Cardiac septum (tissue), 1 donor: Measurements from ENCODE around the gene ASB2. TPM values are rescaled to one million over a fixed set of nuclear protein-coding genes. Genes with fewer than 3 reads are reported as not detected.

ENCODE experiments used
- DNase-seq: peaks from one replicate; pipeline ENCODE4 v3.0.0-alpha.2; 2020; ENCODE audit warnings: low spot score
- intact Hi-C: fragments of 100-400 bp; cut with DNase I; formaldehyde crosslinking; loops from one replicate; pipeline ENCODE4 v1.14.0; 2022
- total RNA-seq: library from RNA; stranded (reverse); fragmentation: NEBNext Ultra II Directional; extraction: Animal tissue kit (Norgen Biotek cat#: 25700); gene quantifications from one replicate; pipeline ENCODE4 v1.2.1, GENCODE V29; 2021
- donor health status: DM: no; HTN: no; CAD: no.

Gene ASB2
- total RNA-seq, 1 donor from 2014 or later: 156 TPM

DNA sequence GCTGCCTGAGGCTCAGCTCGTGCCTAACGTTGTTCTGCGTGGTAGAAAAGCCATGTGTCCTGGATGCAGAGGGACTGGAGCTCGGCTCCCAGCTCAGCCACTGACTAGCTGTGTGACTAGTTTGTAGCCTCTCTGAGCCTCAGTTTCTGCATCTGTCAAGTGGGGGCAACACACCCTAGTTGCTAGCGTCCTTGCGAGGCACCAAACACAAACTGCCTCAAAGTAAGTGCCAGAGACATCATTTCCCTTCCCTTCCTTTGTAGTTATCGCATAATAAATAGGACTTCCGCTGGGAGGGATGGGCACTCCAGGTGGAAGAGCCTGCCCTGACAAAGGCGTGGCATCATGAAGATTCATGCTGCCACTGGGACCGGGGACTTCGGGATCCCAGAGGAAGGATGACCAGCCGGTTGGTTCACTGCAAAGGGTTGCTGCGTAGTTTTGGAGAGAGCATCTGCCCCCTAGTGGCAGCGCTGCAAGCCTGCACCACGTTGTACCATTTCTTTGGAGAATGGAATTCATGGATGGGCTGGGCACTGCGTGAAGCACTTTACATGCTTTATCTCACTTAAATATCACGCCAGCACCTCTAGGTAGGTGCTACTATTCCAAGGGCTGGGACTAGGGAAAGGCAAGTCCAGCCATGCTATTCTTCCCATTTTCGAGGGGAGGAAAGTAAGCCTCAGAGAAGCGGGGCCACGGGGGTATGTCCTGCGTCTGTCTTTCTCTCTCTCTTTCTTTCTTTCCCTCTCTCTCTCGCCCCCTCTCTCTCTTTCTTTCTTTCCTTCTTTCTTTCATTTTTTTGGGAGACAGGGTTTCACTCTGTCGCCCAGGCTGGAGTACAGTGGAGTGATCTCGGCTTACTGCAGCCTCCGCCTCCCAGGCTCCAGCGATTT, 25.4 kb upstream of the ASB2 start:
- DNase-seq: no peak
- intact Hi-C loops: loop anchor here (1.0 kb wide), 1 partner anchor 62 kb away; no protein-coding TSS in a partner anchor

DNA sequence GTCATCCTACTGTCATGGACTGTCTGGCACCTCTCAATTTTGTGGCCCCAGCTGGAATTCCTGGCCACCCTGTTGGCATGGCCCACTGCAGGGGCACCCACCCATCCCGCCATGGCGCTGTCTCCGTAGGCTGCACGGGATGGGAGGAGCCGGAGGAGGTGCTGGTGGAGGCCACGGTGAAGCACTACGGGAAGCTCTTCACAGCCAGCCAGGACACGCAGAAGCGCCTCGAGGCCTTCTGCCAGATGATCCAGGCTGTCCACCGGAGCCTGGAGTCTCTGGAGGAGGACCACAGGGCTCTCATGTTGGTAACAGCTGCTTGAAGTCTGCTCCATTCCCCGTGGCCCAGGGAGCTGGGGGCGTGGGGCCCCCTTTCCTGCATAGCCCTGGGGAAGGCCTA, 24.6 kb upstream of the ASB2 start:
- DNase-seq: no peak
- intact Hi-C loops: no loop called here

DNA sequence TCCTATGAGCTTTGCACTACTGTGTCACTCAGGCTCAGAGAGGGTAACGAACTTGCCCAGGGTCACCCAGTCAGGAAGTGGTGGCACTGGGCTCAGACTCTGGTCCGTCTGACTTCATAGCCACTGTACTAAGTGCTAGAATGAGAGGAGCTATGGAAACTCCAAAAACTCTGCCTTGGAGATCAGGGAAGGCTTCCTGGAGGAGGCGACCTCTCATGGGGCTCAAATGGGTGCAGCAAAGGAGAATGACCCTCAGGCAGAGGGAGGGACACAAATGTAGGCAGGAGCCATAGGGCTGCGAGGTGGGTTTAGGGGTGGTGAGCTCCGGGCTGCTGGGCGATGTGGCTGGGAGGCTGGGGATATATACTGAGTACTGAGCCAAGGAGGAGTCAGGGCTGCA, 23.9 kb upstream of the ASB2 start:
- DNase-seq: no peak
- intact Hi-C loops: no loop called here

DNA sequence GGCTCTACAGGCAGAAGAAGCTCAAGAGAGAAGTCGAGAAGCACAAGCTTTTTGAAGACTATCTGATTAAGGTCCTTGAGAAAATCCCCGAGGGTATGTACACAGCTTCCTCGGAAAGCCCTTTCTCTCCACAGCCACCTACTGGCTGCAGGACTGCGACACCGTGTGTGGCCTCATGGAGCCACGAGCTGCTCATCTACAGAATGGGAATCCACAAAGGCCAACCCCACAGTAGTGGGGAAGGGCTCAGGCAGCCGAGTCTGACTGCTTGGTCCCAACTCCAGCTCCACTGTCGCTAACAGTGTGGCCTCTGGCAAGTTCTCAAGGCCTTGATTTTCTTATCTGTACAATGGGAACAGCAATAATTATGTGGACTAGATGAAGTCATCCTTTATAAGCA, 23.2 kb upstream of the ASB2 start:
- DNase-seq: no peak
- intact Hi-C loops: loop anchor here (5.0 kb wide), 1 partner anchor 42 kb away; no protein-coding TSS in a partner anchor

DNA sequence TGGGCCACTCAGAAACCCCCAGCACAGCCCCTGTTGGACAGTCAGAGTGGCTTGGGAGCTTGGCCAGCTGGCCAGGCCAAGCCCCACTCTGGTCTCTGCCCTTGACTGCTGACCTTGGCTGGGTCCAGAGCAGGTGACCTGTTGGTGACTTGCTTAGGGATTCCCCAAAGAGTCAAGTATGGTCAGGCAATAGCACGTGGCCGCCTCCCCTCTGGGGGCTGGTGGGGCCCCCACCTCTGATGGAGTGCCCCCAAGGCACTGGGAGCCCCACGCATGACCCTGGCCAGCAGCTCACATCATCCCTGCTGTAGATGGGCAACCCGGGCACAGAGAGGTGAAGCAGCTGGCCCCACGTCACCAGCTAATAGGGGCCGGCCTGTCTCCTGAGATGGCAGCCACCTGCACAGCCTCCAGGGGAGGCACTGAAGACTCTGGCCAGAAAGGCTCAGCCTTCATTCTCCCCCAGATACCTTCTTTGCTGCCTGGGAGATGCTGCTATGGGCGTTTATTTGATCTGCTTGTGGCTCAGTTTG, 22.6 kb upstream of the ASB2 start:
- intact Hi-C loops: loop anchor here (5.0 kb wide), 1 partner anchor 42 kb away; no protein-coding TSS in a partner anchor
- DNase-seq: no peak

DNA sequence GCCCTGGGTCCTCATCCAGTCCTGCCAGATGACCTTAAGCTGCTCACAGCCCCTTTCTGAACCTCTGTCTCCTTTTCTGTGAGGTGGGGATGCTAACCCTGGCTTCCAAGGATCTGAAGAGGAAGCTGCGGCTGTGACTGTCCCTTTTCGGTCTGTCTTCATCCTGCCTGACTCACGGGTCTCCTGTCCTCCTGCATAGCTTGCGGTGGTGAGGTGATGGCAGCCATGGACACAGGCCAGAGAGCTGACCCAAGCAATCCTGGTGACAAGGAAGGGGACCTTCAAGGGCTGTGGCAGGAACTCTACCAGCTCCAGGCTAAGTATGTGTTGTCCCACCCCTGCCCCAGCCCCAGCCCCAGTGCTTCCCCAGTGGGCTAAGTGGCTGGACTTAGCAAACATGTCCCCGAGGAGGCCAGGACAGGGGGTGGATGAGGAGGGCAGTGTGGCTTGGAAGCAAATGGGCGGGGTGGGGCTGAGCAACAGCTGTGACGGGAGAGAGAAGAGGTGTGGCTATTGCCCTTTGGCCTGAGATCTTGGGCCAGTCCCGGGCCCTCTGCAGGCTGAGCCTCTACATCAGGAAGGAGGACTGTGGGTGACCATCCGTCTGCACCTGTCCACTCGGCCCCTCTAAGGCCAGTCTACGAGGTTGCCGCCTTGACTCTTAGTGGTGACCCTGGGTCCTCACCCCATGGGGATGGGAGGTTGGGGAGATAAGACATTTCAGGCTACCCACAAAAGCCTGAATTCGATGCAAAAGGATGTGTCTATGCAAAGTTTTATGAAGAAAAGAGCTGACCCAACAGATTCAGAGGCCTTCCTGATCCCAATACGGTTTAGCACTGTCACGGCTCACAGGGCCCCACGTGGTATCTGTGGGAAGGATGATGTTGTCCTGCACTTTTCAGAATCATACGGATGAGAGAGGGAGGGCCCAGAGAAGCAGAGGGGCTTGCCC, 21.8 kb upstream of the ASB2 start:
- intact Hi-C loops: loop anchor here (5.0 kb wide), 1 partner anchor 41 kb away; no protein-coding TSS in a partner anchor
- no peak for DNase-seq

DNA sequence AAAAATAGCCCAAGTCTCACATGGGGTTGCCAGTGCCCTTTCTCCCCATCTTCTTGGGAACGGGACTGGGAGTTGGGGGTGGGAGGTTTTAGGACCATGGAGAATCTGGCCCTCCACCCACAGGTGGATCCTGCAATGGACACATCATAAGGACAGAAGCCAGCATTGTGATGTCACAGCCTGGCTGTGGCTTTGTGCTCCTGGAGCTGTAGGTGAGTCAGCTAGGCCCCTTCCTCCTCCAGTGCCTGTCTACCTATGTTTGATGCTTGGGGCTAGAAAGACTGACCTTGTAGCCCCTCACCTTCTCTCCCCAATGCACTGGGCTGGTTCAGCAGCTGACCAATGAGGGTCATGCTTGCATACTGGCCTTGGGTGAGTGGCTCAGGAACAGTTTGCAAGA, 20.7 kb upstream of the ASB2 start, which contains the start of gene CCDC197:
Gene CCDC197 (plus strand): TSS at position 220 of the 400 bp plus-strand sequence. CDS start 831 bp downstream, outside the sequence.
- intact Hi-C loops: loop anchor here (5.0 kb wide), 1 partner anchor 40 kb away; no protein-coding TSS in a partner anchor
- DNase-seq: no peak

DNA sequence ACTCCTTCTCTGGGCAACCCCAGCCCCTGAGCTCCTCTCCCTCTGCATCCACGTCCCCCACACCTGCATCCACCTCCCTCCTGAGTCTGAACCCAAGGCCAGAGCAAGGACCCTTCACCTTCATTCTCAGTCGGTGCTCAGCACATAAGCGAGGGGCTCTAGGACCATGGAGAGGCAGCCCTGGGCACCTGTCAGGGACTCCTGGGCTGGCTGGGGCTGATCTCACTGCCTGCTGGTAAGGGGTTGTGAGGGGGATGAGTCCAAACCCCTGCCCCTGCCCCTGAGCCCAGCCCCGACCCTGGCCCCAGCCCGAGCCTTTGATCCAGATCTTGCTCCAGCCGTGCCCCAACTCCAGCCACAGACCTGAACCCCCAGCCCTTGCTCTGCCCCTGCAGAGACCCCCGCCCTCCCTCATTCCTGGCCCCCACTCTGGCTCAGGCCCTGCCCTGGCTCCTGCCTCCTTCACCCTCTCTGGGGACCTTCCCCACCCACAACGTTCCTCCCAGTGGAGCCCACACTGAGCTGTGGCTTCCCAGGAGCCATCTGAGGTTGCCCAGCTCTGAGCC, 19.8 kb upstream of the ASB2 start:
- intact Hi-C loops: loop anchor here (5.0 kb wide), 1 partner anchor 39 kb away; no protein-coding TSS in a partner anchor

DNA sequence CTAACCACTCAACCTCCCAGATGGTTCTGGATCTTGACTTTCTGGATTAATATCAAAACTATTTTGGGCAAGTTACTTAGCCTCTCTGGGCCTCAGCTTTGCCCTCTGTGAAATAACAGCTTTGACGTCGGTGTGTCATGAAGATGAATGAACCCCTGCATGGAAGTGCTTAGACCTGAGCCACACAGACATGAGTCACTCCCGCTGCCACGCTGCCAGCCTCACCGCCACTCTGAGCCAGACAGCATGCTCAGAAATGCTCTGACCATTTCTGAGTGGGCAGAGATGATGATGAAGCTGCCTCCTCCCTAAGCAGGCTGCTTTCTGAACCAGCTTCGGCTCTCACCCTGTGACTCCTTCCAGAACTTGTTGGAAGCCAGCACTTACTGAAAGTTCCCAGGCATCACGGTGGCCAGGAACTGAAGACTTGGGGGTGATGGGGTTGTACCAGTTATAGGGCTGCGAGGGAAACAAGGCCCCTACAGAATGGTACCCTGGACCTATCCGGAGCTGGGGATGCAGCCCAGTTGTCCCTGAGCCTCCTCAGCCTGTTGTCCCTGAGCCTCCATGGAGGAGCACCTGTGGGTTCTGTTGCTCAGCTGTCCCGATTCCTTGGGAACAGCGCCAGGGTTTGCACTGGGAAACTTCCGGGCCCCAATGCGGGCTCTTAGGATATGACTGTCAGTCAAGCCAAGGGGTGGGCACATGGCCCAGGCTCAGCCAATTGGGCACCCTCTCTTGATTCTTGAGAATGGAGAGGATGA, 18.7 kb upstream of the ASB2 start:
- intact Hi-C loops: loop anchor here (5.0 kb wide), 1 partner anchor 38 kb away; no protein-coding TSS in a partner anchor
- no peak for DNase-seq

More for the DNA sequence above, 19.8 kb upstream of the ASB2 start:
- no peak for DNase-seq

DNA sequence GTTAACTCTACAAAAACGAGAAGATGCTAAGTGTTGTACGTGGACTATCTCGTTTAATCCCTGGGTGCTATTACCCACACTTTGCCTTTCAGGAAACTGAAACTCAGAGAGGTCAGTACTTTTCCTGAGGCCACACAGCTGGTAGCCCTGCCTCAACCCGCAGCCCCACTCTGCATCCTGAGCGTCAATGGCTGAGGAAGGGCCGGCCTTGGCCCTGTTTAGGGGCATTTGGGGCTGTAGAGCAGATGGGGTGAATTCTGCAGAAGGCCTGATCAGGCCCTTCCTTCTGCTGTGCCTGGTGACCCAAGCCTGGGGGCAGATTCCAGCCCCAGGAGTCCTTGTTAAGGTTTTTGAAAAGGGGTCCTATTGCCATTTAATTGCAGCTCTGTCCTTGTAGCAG, 17.0 kb upstream of the ASB2 start:
- intact Hi-C loops: no loop called here
- no peak for DNase-seq

DNA sequence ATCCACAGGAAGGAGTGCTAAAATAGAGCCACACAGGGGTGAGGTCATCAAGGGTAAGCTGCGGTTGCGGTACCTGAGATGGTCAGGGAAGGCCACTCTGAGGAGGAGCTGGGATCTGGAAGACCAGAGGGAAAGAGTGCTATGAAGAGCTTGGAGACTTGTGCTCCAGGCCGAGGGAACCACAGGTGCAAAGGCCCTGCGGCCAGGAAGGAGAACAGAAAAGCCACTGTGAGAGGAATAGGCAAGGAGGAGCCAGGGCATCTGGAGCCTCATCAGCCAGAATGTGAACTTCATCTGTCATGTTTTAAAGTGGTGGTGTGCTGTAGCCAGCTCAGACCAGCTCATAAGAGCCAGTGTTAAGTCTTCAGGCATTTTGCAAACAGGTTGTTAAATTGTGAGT, 15.3 kb upstream of the ASB2 start:
- intact Hi-C loops: no loop called here
- no peak for DNase-seq

DNA sequence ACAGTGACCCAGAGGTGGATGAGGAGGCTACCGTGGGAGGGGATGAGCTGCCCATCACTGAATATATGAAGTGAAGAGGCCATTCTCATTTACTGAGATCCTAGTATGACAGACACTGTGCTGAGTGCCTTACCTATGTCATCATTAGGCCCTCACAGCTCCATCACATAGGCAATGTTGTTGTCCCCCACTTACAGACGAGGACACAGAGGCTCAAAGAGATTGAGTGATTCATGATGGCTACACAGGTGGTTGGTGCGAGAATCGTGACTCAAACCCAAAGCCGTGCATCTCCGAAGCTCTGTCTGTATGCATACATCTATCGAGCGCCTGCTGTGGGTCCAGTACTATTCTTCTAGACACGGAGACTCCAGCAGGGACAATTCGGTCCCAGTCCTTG, 14.8 kb upstream of the ASB2 start:
- no peak for DNase-seq
- intact Hi-C loops: no loop called here

DNA sequence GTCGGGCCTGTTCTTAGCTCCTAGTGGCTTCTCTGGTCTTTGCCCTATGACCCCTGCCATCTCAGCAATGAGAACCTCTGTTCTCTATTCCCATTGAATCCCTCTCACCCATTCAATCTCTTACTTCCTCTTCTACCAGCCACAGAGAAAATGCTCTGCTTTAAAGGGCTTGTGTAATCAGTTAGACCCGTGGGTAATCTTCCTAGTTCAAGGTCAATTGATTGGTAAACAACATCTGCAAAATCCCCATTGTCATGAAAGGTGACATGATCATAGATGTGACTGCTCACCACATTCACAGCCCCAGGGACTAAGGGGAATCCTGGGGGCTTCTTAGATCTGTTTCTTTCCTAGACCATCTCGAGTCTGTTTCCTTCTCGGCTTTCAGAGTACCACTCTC, 13.6 kb upstream of the ASB2 start:
- intact Hi-C loops: no loop called here
- DNase-seq: no peak

DNA sequence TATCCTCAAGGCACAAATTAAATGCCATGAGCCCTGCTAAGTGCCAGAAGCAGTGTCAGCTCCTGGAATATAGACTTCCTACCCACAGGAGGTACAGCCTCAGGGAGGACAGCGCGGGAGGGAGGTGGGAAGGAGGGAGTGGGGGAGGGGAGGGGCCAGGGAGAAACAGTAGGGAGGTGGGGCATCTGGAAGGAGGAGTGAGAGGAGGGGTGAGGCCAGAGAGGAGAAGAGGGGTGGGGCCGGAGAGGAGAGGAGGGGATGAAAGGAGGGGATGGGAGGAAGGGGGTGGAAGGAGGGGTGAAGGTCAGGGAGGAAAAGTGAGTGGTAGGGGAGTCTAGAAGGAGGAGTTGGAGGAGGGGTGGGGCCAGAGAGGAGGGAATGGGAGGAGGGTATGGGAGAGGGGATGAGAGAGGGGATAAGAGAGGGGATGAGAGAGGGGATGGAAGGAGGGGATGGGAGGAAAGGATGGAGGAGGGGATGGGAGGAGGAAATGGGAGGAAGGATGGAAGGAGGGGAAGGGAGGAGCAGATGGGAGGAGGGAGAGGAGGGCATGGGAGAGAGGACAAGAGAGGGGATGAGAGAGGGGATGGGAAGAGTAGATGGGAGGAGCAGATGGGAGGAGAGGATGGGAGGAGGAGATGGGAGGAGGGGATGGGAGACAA, 11.6 kb upstream of the ASB2 start:
- no peak for DNase-seq
- intact Hi-C loops: no loop called here

DNA sequence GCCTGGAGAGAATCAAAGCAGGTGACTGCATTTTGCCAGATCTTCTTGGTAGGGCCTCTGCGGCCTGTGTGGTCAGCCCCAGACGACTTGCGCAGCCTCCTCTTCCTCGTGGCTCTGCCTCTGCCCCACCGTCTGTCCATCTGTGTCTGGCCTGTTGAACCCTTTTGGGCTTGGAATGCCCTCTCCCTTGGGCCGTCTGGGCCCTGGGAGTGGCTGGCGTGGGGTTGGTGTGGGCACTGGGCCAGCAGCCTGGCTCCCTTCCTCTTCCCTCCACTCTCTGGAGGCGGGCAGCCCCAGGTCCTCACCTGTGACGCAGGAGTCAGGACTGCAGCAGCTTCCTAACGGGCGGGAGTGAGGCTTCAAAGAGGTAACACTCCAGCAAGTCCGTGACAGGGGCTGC, 11.0 kb upstream of the ASB2 start:
- intact Hi-C loops: no loop called here
- DNase-seq: no peak

DNA sequence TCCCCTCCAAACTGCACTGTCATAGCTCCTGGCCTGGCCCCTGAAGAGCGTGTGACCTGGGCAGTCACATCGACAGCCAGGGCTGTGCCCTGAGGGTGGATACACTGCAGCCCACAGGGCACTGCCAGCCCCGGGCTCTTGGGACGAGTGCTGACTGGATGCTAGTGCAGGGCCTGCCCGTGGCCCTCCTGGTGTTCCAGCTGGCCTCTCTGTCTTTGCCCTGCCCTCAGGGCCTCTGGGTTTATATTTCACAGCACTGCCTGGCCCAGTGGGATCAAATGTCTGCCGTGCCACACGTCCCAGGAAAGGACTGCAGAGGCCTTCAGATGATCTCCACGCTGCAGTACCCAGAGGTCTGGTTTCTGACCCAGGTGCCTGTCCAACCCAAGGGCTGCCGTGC, 10.6 kb upstream of the ASB2 start:
- no peak for DNase-seq
- intact Hi-C loops: no loop called here

DNA sequence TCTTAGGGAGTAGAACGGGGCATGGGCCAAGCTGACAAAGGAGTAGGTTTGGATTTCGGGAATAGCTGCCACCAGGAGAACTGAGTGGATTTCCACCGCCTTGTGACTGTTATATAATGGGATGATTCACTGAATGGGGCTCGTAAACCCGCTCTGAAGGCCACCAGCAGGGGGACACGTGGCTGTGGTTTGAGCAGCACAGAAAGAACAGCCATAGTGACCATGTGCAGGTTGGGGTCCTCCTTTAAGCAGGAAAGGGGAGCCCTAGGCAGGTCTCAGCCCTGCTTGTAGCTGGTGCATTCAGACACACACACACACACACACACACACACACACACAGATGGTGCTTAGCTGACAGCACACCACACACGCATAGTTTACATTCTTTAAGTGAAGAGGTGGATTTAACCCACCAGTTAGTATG, 8.6 kb upstream of the ASB2 start:
- intact Hi-C loops: no loop called here
- no peak for DNase-seq

DNA sequence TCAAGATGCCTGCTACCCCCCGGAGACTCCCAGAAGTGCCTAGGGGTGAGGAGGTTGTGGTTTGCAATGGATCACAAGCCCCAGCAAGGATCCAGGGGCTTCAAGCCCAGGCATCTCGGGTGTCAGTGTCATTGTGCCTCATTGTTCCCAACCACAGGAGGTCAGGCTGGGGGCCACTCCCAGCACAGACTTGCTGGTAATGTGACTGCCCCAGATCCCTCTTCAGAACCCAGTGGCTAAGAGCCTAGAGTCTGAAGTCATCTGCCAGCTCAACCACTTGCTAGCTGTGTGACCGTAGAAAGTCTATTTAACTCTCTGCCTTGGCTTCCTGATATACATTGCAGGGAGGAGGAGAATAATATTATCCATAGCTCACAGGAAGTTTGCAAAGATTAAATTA, 7.7 kb upstream of the ASB2 start:
- DNase-seq: no peak
- intact Hi-C loops: no loop called here
